HL-60 (cell line): ENCODE data around the gene XPR1.

Source experiments
- CTCF ChIP-seq: IDR thresholded peaks from one replicate; pipeline ENCODE4 v1.5.1; 2011; ENCODE audit warnings: low read length, control low read depth, inconsistent platforms; ENCODE audit not compliant: insufficient read depth
- POLR2AphosphoS5 ChIP-seq: IDR thresholded peaks from 2 replicates; pipeline ENCODE4 v1.6.1; 2012; ENCODE audit warnings: low read depth
- SPI1 ChIP-seq: IDR thresholded peaks from 2 replicates; pipeline ENCODE4 v1.6.1; 2012; ENCODE audit warnings: low read depth, mild to moderate bottlenecking, borderline replicate concordance
- TF ChIP-seq, protein P1 (sequence below): IDR thresholded peaks from 2 replicates; pipeline ENCODE4 v1.6.1; 2012; ENCODE audit warnings: low read depth; ENCODE audit not compliant: insufficient replicate concordance

GRCh38 chr1:180899262-180899661 lies 267.4 kb downstream of the XPR1 start:
- TF ChIP-seq SPI1 (no peak), POLR2AphosphoS5 (no peak), CTCF (no peak)
- TF ChIP-seq, protein P1, sequence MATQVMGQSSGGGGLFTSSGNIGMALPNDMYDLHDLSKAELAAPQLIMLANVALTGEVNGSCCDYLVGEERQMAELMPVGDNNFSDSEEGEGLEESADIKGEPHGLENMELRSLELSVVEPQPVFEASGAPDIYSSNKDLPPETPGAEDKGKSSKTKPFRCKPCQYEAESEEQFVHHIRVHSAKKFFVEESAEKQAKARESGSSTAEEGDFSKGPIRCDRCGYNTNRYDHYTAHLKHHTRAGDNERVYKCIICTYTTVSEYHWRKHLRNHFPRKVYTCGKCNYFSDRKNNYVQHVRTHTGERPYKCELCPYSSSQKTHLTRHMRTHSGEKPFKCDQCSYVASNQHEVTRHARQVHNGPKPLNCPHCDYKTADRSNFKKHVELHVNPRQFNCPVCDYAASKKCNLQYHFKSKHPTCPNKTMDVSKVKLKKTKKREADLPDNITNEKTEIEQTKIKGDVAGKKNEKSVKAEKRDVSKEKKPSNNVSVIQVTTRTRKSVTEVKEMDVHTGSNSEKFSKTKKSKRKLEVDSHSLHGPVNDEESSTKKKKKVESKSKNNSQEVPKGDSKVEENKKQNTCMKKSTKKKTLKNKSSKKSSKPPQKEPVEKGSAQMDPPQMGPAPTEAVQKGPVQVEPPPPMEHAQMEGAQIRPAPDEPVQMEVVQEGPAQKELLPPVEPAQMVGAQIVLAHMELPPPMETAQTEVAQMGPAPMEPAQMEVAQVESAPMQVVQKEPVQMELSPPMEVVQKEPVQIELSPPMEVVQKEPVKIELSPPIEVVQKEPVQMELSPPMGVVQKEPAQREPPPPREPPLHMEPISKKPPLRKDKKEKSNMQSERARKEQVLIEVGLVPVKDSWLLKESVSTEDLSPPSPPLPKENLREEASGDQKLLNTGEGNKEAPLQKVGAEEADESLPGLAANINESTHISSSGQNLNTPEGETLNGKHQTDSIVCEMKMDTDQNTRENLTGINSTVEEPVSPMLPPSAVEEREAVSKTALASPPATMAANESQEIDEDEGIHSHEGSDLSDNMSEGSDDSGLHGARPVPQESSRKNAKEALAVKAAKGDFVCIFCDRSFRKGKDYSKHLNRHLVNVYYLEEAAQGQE: no peak
